NCI-H526 treated with DMSO at 0.1 percent for 48 hours (cell line): ENCODE results near the gene FSIP2.
"Not testable (repeated sequence)": the region's sequence is repeated elsewhere in the genome, so short reads cannot be mapped to it uniquely, and the experiment has no call there.

Experiments used
- DNase-seq: peaks from one replicate; lab custom pipeline; 2025; lab: John Stamatoyannopoulos, UW

The FSIP2 gene

DNA sequence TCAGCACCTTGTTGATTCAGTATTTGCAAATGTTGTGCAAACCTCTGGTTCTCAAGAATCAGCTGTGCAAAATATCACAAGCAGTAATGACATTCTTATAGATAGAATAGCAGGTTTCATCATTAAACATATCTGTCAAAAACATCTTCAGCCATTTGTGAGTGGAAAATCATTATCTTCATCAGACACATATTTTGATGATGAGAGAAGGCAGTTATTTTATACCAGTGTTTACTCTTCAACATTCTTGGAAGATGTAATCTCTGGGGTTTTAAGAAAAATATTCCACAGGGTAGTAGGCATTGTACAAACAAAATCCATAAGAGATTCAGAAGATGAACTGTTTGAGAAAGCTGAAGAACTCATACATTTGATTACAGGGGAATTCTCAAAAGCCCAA is 64.3 kb downstream of the FSIP2 start:
- no peak for DNase-seq

- DNase-seq: no peak
Measured at GRCh38 chr2:185806783-185807182, 68.2 kb downstream of the FSIP2 start.

- DNase-seq: no peak
Measured at GRCh38 chr2:185807351-185807750, 68.7 kb downstream of the FSIP2 start.

GRCh38 chr2:185811580-185811979 is 73.0 kb downstream of the FSIP2 start:
- DNase-seq: no peak

GRCh38 chr2:185813707-185814106 is 75.1 kb downstream of the FSIP2 start:
- DNase-seq: no peak

DNA sequence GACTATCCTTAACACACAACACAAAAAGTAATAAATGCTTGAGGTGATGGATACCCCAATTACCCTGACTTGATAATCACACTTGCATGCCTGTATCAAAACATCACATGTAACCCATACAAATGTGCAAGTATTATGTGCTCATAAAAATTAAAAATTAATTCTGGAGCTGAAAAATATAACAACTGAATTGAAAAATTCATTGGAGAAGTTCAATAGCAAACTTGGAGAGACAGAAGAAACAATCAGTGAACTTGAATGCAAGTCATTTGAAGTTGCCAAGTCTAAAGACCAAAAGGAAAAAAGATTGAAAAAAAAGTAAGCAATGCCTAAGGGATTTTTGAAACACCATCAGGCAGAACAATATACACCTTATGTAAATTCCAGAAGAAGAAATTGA is 79.4 kb downstream of the FSIP2 start:
- no peak for DNase-seq

DNA sequence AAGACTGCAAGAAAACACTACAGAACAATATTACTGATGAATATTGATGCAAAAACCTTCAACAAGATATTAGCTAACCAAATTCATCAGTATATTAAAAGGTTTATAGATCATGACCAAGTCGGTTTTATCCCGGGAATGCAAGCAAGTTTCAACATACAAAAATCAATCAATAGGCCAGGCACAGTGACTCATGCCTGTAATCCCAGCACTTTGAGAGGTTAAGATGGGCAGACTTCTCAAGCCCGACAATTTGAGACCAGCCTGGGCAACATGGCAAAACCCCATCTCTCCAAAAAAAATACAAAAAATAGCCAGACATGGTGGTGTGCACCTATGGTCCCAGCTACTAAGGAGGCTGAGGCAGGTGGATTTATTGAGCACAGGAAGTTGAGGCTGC is 82.9 kb downstream of the FSIP2 start:
- DNase-seq: no peak

DNA sequence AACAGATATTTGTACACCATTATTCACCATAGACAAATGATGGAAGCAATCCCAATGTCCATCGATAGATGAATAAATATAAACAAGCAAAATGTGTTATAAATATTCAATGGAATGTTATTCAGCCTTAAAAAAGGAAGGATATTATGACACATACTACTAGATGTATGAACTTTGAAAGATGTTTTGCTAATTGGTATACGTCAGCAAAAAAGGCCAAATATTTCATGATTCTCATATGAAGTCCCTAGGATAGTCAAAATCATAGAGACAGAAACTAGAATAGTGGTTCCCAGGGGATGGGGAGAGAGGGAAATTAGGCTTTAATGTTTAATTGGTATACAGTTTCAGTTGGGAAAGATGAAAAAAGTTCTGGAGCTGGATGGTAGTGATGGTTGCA is 85.2 kb downstream of the FSIP2 start:
- no peak for DNase-seq

DNA sequence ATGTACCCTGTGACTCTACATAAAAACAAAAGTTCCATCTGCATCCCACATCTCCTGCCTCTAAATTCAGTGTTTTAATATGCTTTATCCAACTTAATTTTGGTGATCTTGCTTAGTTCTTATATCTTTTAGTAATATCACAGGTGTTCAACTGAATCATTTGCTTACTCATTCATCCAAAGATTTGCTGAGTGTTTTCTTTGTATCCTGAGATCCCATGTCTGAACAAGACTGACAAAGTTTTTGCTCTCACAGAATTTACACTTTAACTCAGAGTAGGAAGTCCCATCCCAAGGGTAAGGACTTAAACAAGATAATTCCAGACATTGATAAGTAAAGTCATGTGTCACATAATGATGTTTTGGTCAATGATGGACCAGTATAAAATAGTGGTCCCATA is 87.0 kb downstream of the FSIP2 start:
- no peak for DNase-seq

DNA sequence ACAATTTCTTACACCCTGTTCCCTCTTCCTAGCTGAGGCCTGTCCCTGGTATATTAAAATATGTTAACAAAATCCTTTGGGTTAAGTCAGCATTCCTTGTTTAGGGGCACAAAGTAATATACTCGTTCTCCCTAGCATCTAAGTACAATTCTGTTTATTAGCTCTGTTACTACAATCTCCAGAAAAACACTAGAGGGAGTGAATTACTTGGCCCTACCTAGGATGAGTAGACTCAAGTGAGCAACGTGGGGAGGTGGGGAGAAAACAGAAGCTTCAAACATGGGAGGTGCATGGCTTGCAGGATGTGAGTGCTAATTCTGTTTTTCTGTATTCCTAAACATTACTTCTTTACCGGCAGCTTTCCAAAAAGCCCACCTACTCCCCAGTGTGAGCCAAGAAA is 89.7 kb downstream of the FSIP2 start:
- no peak for DNase-seq

- DNase-seq: no peak
Measured at GRCh38 chr2:185833864-185834263, 95.3 kb downstream of the FSIP2 start.

GRCh38 chr2:185835974-185836373 is 97.4 kb downstream of the FSIP2 start:
- DNase-seq: no peak

DNA sequence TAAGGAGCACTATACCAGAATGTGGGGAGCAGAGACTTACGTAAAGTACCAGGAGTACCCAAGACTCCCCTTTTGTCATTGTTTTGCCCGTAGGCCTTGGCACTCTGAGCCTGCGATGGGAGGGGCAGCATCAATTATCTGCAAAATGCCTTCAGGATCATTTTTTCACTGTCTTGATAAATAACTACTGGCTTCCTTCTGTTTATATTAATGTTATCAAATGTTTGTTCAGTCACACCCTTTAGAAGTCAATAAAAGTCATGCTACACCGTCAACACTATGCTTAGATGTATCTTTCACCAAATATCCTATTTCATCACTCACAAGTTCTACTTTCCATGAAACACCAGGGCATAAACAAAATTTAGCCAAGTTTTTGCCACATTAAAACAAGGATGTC is 116.3 kb downstream of the FSIP2 start:
- no peak for DNase-seq

- no peak for DNase-seq
Measured at GRCh38 chr2:185857691-185858090, 119.1 kb downstream of the FSIP2 start.

DNA sequence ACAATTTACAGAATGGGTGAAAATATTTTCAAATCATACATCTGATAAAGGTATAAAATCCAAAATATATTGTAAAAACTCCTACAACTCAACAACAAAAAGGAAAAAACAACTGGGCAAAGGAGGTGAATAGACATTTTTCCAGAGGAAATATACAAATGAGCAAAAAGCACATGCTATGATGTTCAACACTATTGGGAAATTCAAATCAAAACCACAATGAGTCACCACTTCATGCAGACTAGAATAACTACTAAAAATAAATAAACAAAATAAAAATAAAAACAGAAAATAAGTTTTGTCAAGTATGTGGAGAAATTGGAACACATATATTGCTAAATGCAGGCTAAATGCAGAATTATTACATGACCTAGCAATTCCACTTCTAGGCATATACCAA is 120.9 kb downstream of the FSIP2 start:
- no peak for DNase-seq

DNA sequence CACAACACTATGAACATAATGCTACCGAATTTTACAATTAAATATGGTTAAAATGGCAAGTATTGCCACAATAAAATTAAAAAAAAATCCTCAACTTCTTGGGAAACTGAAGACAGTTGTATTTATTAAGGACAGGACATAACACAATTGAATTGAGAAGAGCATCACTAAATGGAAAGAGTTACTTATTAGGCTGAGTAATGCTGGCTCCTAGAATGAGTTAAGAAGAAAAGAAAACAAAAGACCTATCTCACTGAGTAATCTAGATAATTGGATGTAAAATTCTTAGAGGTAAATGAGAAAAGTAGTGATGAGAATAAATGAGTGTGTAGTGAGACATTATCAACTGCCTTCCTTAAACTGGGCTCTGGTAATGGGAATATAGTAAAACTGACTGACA is 121.7 kb downstream of the FSIP2 start:
- DNase-seq: no peak

DNA sequence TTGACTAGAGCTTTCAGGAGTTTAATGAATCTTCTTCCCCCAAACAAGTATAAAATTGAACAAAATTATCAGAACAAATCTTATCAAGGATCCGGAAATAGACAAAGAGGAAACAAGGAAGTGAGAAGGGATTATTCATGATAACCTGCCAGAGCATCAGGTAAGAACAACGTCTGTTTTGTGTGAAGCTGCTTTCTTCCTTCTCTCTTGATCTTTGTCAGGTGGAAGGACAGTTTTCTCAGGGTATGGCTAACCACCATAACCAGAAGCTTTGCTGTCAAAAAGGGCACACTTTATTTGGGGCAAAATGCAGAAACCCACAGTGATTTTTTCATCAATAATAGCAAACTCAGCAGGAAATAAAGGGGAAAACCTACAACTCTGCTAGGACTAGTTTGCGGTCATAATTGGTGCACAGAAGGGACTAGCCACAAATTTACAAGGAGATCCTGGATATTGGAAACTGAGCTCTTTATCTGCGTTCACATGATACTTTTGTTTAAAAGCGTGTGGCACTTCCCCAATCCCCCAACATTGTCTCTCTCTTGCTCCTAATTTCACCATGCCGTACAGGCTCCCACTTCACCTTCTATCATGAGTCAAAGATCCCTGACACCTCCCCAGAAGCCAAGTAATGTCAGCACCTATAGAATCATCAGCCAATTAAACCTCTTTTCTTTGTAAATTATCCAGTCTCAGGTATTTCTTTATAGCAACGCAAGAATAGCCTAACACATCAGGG is 124.2 kb downstream of the FSIP2 start:
- no peak for DNase-seq

GRCh38 chr2:185864468-185865260 is 126.1 kb downstream of the FSIP2 start:
- not testable (repeated sequence) for DNase-seq

DNA sequence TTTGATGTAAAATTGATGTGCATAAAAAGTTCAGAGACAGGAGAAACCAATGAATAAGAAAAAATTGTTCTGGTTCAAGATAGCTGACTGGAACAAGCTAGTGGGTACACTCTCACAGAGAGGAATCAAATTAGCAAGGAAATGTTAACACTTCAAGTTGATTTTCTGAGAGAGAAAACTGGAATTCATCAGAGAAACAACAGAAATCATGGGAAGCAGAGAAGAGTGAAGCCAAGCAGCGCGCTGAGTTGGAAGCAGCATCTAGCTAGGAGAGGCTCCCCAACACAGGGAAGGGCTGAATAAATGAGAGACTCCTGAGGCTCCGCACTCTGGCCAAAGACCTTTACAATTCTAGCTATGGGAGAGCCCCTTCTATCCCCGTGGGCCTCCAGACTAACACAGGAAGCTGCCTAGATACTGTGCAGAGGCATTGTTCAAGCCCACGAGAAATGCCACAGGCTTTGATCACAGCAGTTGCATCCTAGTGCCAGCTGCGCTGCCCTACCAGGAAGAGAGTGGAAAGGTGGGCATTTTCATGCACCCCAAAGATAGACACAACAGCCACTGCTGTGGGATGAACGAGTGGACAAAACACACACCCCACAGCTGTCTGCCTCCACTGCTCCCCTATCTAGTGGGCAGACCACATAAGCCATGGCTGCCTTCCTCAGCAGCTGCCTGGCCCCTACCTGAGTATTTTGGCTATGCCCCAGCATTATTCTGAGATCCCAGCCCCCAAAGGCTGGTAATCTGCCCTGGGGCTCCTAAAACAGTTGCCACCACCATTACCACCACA is 136.7 kb downstream of the FSIP2 start:
- no peak for DNase-seq

GRCh38 chr2:185876234-185876633 is 137.6 kb downstream of the FSIP2 start:
- DNase-seq: no peak

GRCh38 chr2:185880396-185880795 is 141.8 kb downstream of the FSIP2 start:
- no peak for DNase-seq
